Measurements from ENCODE around the gene TMEM236. TPM values are rescaled to one million over a fixed set of nuclear protein-coding genes. Genes with fewer than 3 reads are reported as not detected.

The TMEM236 gene
- total RNA-seq, 3 donors from 2014 or later, result 37.8 to 80.8 (median 59.9) TPM

- TF ChIP-seq, protein P1, sequence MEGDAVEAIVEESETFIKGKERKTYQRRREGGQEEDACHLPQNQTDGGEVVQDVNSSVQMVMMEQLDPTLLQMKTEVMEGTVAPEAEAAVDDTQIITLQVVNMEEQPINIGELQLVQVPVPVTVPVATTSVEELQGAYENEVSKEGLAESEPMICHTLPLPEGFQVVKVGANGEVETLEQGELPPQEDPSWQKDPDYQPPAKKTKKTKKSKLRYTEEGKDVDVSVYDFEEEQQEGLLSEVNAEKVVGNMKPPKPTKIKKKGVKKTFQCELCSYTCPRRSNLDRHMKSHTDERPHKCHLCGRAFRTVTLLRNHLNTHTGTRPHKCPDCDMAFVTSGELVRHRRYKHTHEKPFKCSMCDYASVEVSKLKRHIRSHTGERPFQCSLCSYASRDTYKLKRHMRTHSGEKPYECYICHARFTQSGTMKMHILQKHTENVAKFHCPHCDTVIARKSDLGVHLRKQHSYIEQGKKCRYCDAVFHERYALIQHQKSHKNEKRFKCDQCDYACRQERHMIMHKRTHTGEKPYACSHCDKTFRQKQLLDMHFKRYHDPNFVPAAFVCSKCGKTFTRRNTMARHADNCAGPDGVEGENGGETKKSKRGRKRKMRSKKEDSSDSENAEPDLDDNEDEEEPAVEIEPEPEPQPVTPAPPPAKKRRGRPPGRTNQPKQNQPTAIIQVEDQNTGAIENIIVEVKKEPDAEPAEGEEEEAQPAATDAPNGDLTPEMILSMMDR (IDR thresholded peaks at IDR 0.05), result no peak
- no peak for ATAC-seq
- peaks cover 5% of the 10 kb centered on the region for H3K4me1 ChIP-seq (ENCODE audit: low read depth)
- no peaks in the 10 kb centered on the region for H3K36me3 ChIP-seq (ENCODE audit: low read depth)
- intact Hi-C loops (cut with DNase I, micrococcal nuclease), result loop anchor here in 1 of 2 donors (10.0 kb wide), 1 partner anchor 139 kb away; no protein-coding TSS in a partner anchor
- DNase-seq, result no peak
- no peaks in the 10 kb centered on the region for H3K9me3 ChIP-seq
- no peak overlapping the region for H3K4me3 ChIP-seq
Measured at GRCh38 chr10:17743437-17743836, 8.6 kb upstream of the TMEM236 start.

- peaks cover 5% of the 10 kb centered on the region for H3K4me1 ChIP-seq (ENCODE audit: low read depth)
- ATAC-seq (peak; percentile 61), DNase-seq (no peak)
- no peak overlapping the region for H3K4me3 ChIP-seq
- no peaks in the 10 kb centered on the region for H3K36me3 ChIP-seq (ENCODE audit: low read depth)
- H3K9me3 ChIP-seq, result no peaks in the 10 kb centered on the region
- intact Hi-C loops (cut with DNase I, micrococcal nuclease), result loop anchor here in 1 of 2 donors (10.0 kb wide), 1 partner anchor 140 kb away; no protein-coding TSS in a partner anchor
- TF ChIP-seq, protein P1 (IDR thresholded peaks at IDR 0.05), result no peak
Measured at GRCh38 chr10:17744341-17744861, 7.6 kb upstream of the TMEM236 start.

GRCh38 chr10:17747883-17748550 lies 4.0 kb upstream of the TMEM236 start:
- DNase-seq, result no peak
- H3K36me3 ChIP-seq (ENCODE audit: low read depth), result no peaks in the 10 kb centered on the region
- no peaks in the 10 kb centered on the region for H3K4me1 ChIP-seq (ENCODE audit: low read depth)
- H3K4me3 ChIP-seq, result no peak overlapping the region
- no peak for ATAC-seq
- no peaks in the 10 kb centered on the region for H3K9me3 ChIP-seq
- TF ChIP-seq, protein P1 (IDR thresholded peaks at IDR 0.05), result no peak
- intact Hi-C loops (cut with DNase I, micrococcal nuclease), result loop anchor here (5.0 to 10.0 kb wide), 2 partner anchors 141 to 143 kb away; no protein-coding TSS in a partner anchor

DNA sequence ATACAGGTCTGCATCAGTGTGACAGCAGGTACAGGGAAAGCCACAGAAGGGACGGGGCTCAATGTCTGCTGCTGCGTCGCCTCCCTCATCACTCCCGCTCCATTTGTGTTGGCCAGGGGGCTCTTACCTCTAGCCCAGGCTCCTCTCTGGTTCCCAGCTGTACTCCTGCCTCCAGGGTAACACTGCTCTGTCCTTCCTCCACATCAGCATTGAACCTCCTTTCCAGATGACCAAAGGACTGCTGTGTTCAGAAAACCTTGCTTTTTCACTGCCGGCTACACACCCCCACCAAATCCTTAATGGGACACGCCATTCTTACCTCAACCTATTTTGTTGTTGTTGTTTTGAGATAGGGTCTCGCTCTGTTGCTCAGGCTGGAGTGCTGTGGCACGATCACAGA lies 2.1 kb upstream of the TMEM236 start:
- Histone ChIP-seq H3K36me3 (ENCODE audit: low read depth) (no peaks in the 10 kb centered on the region), H3K9me3 (no peaks in the 10 kb centered on the region), H3K4me3 (no peak overlapping the region), H3K4me1 (ENCODE audit: low read depth) (no peaks in the 10 kb centered on the region)
- TF ChIP-seq, protein P1 (IDR thresholded peaks at IDR 0.05), result no peak
- ATAC-seq (no peak), DNase-seq (no peak)
- intact Hi-C loops (cut with DNase I, micrococcal nuclease), result loop anchor here (5.0 to 10.0 kb wide), 2 partner anchors 143 to 145 kb away; no protein-coding TSS in a partner anchor

- Histone ChIP-seq H3K4me3 (no peak overlapping the region), H3K36me3 (ENCODE audit: low read depth) (no peaks in the 10 kb centered on the region), H3K4me1 (ENCODE audit: low read depth) (peaks cover 33% of the 10 kb centered on the region), H3K9me3 (no peaks in the 10 kb centered on the region)
- intact Hi-C loops (cut with DNase I, micrococcal nuclease), result no loop called here
- DNase-seq, result peak in 1 of 3 donors; percentile 54
- peak; percentile 72 for ATAC-seq
- TF ChIP-seq, protein P1 (IDR thresholded peaks at IDR 0.05), result no peak
Measured at GRCh38 chr10:17756557-17757217, 4.7 kb downstream of the TMEM236 start.

All from mucosa of descending colon (tissue), 3 donors.